ENCODE data around the gene YPEL1. TPM values are rescaled to one million over a fixed set of nuclear protein-coding genes. Genes with fewer than 3 reads are reported as not detected.

The YPEL1 gene
- total RNA-seq, 2 experiments from 2014 or later = 0.99 to 1.2 TPM

DNA sequence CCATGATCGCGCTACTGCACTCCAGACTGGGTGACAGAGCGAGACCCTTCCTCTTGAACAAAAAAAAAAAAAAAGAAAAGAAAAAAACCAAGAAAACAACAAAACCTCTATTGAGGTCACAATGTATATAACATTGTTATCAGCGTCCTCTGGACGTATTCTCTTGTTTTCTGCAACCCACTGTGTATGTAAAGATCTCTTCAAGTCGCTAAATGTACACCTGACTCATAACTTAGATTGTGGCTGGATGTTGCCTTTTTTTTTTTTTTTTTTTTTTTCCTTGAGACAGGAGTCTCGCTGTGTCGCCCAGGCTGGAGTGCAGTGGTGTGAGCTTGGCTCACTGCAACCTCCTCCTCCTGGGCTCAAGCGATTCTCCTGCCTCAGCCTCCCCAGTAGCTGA is 1.4 kb upstream of the YPEL1 start:
- no peak for ATAC-seq
- intact Hi-C loops (cut with micrococcal nuclease) = loop anchor here (10.0 kb wide), 1 partner anchor 208 kb away; no protein-coding TSS in a partner anchor
- Mint-ChIP-seq H3K27ac (no peak overlapping the region), H3K4me3 (no peak overlapping the region), H3K36me3 (ENCODE audit: low read depth) (no peaks in the 10 kb centered on the region), H3K27me3 (no peaks in the 10 kb centered on the region), H3K9me3 (no peaks in the 10 kb centered on the region), H3K4me1 (ENCODE audit: low read depth) (peaks cover 12% of the 10 kb centered on the region)
- POLR2A ChIA-PET = interaction anchor here (0.9 to 2.9 kb wide), 2 partner anchors 12 to 25 kb away, joined by 3 to 10 read pairs; no protein-coding TSS in a partner anchor
- TF ChIP-seq, protein P1, sequence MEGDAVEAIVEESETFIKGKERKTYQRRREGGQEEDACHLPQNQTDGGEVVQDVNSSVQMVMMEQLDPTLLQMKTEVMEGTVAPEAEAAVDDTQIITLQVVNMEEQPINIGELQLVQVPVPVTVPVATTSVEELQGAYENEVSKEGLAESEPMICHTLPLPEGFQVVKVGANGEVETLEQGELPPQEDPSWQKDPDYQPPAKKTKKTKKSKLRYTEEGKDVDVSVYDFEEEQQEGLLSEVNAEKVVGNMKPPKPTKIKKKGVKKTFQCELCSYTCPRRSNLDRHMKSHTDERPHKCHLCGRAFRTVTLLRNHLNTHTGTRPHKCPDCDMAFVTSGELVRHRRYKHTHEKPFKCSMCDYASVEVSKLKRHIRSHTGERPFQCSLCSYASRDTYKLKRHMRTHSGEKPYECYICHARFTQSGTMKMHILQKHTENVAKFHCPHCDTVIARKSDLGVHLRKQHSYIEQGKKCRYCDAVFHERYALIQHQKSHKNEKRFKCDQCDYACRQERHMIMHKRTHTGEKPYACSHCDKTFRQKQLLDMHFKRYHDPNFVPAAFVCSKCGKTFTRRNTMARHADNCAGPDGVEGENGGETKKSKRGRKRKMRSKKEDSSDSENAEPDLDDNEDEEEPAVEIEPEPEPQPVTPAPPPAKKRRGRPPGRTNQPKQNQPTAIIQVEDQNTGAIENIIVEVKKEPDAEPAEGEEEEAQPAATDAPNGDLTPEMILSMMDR (IDR thresholded peaks at IDR 0.05) = no peak
- DNase-seq = no peak
- CTCF ChIA-PET = no interaction called here

DNA sequence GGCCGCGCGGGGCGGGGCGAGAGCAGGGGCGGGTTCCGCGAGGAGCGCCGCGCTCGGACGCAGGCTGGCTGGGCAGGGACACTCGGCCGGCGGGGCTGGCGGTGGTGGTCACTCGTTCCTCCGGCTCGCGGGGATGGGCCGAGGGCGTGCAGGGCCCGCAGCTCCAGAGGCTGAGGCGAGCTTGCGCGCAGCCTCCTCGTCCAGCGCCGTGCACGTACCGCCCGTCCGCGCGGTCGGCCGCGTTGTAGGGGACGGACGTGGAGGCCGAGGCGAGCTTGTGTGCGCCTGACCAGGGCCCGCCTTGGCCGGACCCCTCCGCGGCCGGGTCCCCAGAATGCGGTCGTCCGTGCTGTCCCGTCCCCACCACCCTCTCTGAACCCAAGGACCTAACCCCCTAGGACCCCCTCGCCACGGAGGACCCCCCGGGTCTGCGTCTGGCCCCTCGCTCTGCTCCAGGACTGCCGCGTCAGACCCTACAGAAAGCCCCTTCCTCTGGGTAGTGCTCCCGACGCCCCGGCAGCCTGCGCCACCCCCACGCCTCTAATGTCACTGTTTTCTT is 569 bp upstream of the YPEL1 start:
- peaks cover 12% of the 10 kb centered on the region for H3K4me1 Mint-ChIP-seq (ENCODE audit: low read depth)
- intact Hi-C loops (cut with micrococcal nuclease) = loop anchor here (10.0 kb wide), 1 partner anchor 209 kb away; no protein-coding TSS in a partner anchor

DNA sequence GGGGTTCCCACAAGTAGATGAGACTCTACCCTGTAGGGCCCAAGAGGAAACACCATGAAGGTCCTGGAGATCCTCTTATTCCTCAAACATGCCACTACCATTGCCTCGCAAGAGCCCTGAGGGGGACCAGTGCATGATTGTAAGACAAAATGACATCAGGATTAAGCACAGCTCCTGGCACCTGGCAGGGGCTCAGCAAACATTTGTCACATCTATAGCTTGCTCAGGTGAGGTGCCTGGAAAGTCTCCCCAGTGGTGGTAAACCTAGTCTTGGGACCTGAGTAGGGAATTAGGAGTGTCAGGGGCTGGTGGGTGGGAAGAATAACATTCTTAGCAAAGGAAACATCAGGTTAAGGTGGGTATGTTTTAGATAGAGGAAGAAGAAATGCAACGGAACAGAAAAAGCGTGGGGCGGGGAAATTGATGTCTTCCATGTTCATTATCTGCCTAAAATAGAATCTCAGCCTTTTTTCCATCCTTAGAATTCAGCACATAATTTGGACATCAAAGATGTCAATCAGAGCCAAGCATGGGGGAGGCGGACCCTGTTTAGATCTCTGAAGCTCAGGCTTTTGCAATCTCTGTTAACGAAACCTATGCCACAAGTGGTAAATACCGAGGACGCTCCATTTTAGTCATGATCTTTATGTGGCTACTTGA is 924 bp downstream of the YPEL1 start:
- H3K9me3 Mint-ChIP-seq = no peaks in the 10 kb centered on the region
- H3K4me3 Mint-ChIP-seq = peak overlapping the region; percentile 79
- peaks cover 12% of the 10 kb centered on the region for H3K4me1 Mint-ChIP-seq (ENCODE audit: low read depth)
- DNase-seq = peak; percentile 45
- no peaks in the 10 kb centered on the region for H3K36me3 Mint-ChIP-seq (ENCODE audit: low read depth)
- intact Hi-C loops (cut with micrococcal nuclease) = loop anchor here (10.0 kb wide), 1 partner anchor 210 kb away; no protein-coding TSS in a partner anchor
- peak overlapping the region; percentile 60 for H3K27ac Mint-ChIP-seq
- ChIA-PET POLR2A (interaction anchor here (1.0 to 2.9 kb wide), 3 partner anchors 11 to 31 kb away, joined by 5 to 10 read pairs (median 5); no protein-coding TSS in a partner anchor), CTCF (interaction anchor here (1.0 to 2.1 kb wide), 3 partner anchors 87 to 218 kb away, joined by 3 to 9 read pairs (median 5); partner anchors contain the start of gene PPM1F)
- no peaks in the 10 kb centered on the region for H3K27me3 Mint-ChIP-seq
- ATAC-seq = no peak
- TF ChIP-seq, protein P1 (IDR thresholded peaks at IDR 0.05) = no peak

More for the DNA sequence above, 569 bp upstream of the YPEL1 start:
- H3K27me3 Mint-ChIP-seq = no peaks in the 10 kb centered on the region
- H3K36me3 Mint-ChIP-seq (ENCODE audit: low read depth) = no peaks in the 10 kb centered on the region
- CTCF ChIA-PET = interaction anchor here (2.1 kb wide), 1 partner anchor 216 kb away, joined by 9 read pairs; the partner anchor contains the start of gene PPM1F
- no peak overlapping the region for H3K27ac Mint-ChIP-seq
- TF ChIP-seq, protein P1 (IDR thresholded peaks at IDR 0.05) = no peak
- ATAC-seq (peak; percentile 5), DNase-seq (no peak)
- H3K9me3 Mint-ChIP-seq = no peaks in the 10 kb centered on the region
- POLR2A ChIA-PET = interaction anchor here (2.9 kb wide), 1 partner anchor 26 kb away, joined by 10 read pairs; no protein-coding TSS in a partner anchor
- peak overlapping the region; percentile 24 for H3K4me3 Mint-ChIP-seq

DNA sequence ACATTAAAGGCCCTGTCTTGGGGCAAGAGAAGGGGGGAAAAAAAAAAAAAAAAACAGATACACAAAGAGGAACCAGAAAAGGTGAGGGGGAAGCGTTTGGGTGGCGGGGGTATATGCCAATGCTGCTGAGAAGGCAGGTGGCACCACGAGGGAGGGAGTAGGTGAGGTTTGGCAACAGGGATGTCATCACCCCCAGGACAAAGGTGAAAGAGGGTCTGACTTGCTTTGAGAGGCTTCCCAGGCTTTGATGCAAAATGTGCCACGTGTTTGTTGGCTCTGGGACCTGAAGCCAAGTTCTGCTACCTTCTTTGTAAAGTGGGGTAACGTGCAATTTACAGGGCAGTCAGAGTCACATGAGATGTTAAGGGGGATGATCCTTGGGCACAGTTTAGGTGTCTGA is 4.1 kb downstream of the YPEL1 start:
- ATAC-seq (no peak), DNase-seq (no peak)
- H3K4me3 Mint-ChIP-seq = no peak overlapping the region
- H3K36me3 Mint-ChIP-seq (ENCODE audit: low read depth) = no peaks in the 10 kb centered on the region
- TF ChIP-seq, protein P1 (IDR thresholded peaks at IDR 0.05) = no peak
- H3K27ac Mint-ChIP-seq = no peak overlapping the region
- peaks cover 20% of the 10 kb centered on the region for H3K4me1 Mint-ChIP-seq (ENCODE audit: low read depth)
- POLR2A ChIA-PET = no interaction called here
- intact Hi-C loops (cut with micrococcal nuclease) = loop anchor here (10.0 kb wide), 1 partner anchor 213 kb away; no protein-coding TSS in a partner anchor
- no peaks in the 10 kb centered on the region for H3K9me3 Mint-ChIP-seq
- CTCF ChIA-PET = no interaction called here
- H3K27me3 Mint-ChIP-seq = no peaks in the 10 kb centered on the region

Data from activated CD8-positive, alpha-beta T cell treated with anti-CD3 and anti-CD28 coated beads for 36 hours (primary cell).